B cell (primary cell): ENCODE data around the gene TNIP1. TPM values are rescaled to one million over a fixed set of nuclear protein-coding genes. Genes with fewer than 3 reads are reported as not detected.

Experiments used
- ATAC-seq: fragments of 200-7000 bp; cut with Tn5 transposase; one replicate; pipeline ENCODE4 v1.10.0; 2021; ENCODE audit warnings: low read depth, mild to moderate bottlenecking, moderate number of reproducible peaks, moderate library complexity
- CTCF ChIA-PET: fragments of 350-600 bp; sonication (Branson Sonifier 250); formaldehyde crosslinking; loops from one replicate; lab custom pipeline; 2021; ENCODE audit warnings: antibody characterized with exemption, inconsistent platforms; lab: Charles Lee
- POLR2A ChIA-PET: fragments of 350-600 bp; sonication (Branson Sonifier 250); formaldehyde crosslinking; loops from one replicate; lab custom pipeline; 2021; ENCODE audit warnings: antibody characterized with exemption; lab: Charles Lee
- DNase-seq: peaks from one replicate; pipeline ENCODE4 v3.0.0; 2013
- H2AFZ ChIP-seq: 2 replicates; pipeline ENCODE4 v1.6.1; 2012; ENCODE audit warnings: mild to moderate bottlenecking, low read depth, low read length; ENCODE audit not compliant: insufficient read depth, poor library complexity, severe bottlenecking
- H3K27ac ChIP-seq, 2 donors: 1 replicate in 1 of 2; 2 replicates in 1 of 2; pipeline ENCODE4 v1.5.1; 2012 to 2013; ENCODE audit warnings: low read length in 2 of 2, mild to moderate bottlenecking in 2 of 2, moderate library complexity in 1 of 2
- H3K27me3 ChIP-seq, 4 experiments: fragments of 200-600 bp in 1 of 4; sonication (generic) in 1 of 4; replicated peaks in 1 of 4; 1 replicate in 2 of 4; 2 replicates in 2 of 4; pipeline versions ENCODE4 v1.6.1 to v1.7.0; 2013 to 2016; ENCODE audit warnings: low read length in 3 of 4, mild to moderate bottlenecking in 2 of 4, mixed read lengths in 1 of 4, moderate library complexity in 1 of 4; ENCODE audit not compliant: insufficient read depth in 4 of 4, control insufficient read depth in 3 of 4; ENCODE audit errors: control extremely low read depth in 1 of 4
- H3K36me3 ChIP-seq, 2 experiments: replicated peaks in 1 of 2; 1 replicate in 1 of 2; 2 replicates in 1 of 2; pipeline versions ENCODE4 v1.6.1 to v1.7.1; 2013; ENCODE audit warnings: low read length in 1 of 2; ENCODE audit not compliant: insufficient read depth in 2 of 2, control insufficient read depth in 1 of 2; ENCODE audit errors: control extremely low read depth in 1 of 2, extremely low read depth in 1 of 2
- H3K4me1 ChIP-seq, 2 donors: fragments of 200-600 bp in 1 of 2; sonication (generic) in 1 of 2; 1 replicate in 1 of 2; 2 replicates in 1 of 2; pipeline versions ENCODE4 v1.5.1 to v1.6.1; 2013 to 2017; ENCODE audit warnings: low read length in 2 of 2; ENCODE audit not compliant: control insufficient read depth in 2 of 2, insufficient read depth in 2 of 2
- H3K4me2 ChIP-seq: replicated peaks from 2 replicates; pipeline ENCODE3; 2012; ENCODE audit warnings: mild to moderate bottlenecking, low read depth, low read length; ENCODE audit not compliant: poor library complexity, severe bottlenecking
- H3K4me3 ChIP-seq, 5 experiments: fragments of 200-600 bp in 1 of 5; sonication (generic) in 1 of 5; 1 replicate in 3 of 5; 2 replicates in 2 of 5; pipeline versions ENCODE4 v1.5.1 to v1.7.0; 2011 to 2016; ENCODE audit warnings: low read length in 4 of 5, mild to moderate bottlenecking in 4 of 5, low read depth in 2 of 5, control low read depth in 1 of 5, moderate library complexity in 1 of 5; ENCODE audit not compliant: insufficient read depth in 1 of 5; ENCODE audit errors: control extremely low read depth in 1 of 5, extremely low read depth in 1 of 5
- H3K79me2 ChIP-seq: fragments of 200-600 bp; sonication (generic); one replicate; pipeline ENCODE4 v1.6.0; 2016; ENCODE audit warnings: low read length; ENCODE audit not compliant: control insufficient read depth, insufficient read depth
- H3K9ac ChIP-seq: fragments of 200-600 bp; sonication (generic); 2 replicates; pipeline ENCODE4 v1.6.1; 2017; ENCODE audit warnings: mild to moderate bottlenecking, low read length, moderate library complexity
- H3K9me3 ChIP-seq, 3 donors: one replicate each; pipeline versions ENCODE4 v1.6.1 to v1.7.1; 2013; ENCODE audit warnings: low read length in 2 of 3; ENCODE audit not compliant: control insufficient read depth in 2 of 3, insufficient read depth in 1 of 3; ENCODE audit errors: control extremely low read depth in 1 of 3
- H4K20me1 ChIP-seq: 2 replicates; pipeline ENCODE4 v1.6.0; 2012; ENCODE audit warnings: mild to moderate bottlenecking, low read length; ENCODE audit not compliant: insufficient read depth, control insufficient read depth, poor library complexity, severe bottlenecking
- H3K27ac Mint-ChIP-seq: one replicate; pipeline ENCODE4 v1.8.0; 2021; ENCODE audit warnings: mixed read lengths
- H3K27me3 Mint-ChIP-seq: one replicate; pipeline ENCODE4 v1.8.0; 2021; ENCODE audit warnings: mixed read lengths
- H3K4me1 Mint-ChIP-seq: one replicate; pipeline ENCODE4 v1.8.0; 2021; ENCODE audit warnings: mixed read lengths
- H3K4me3 Mint-ChIP-seq: one replicate; pipeline ENCODE4 v1.8.0; 2021; ENCODE audit warnings: mixed read lengths
- H3K9me3 Mint-ChIP-seq: one replicate; pipeline ENCODE4 v1.8.0; 2022; ENCODE audit warnings: mixed read lengths; ENCODE audit not compliant: insufficient read depth
- EZH2 ChIP-seq: IDR thresholded peaks from 2 replicates; pipeline ENCODE4 v1.6.1; 2012; ENCODE audit warnings: borderline replicate concordance, low read depth, mild to moderate bottlenecking, moderate library complexity, low read length; ENCODE audit not compliant: insufficient read depth, poor library complexity, severe bottlenecking
- WGBS: methylation state at CpG from one replicate; pipeline ENCODE4 v1.1.5; 2013; ENCODE audit warnings: missing lambda C conversion rate; ENCODE audit not compliant: insufficient coverage; 5-methylcytosine and 5-hydroxymethylcytosine counted together
- intact Hi-C: fragments of 100-400 bp; cut with micrococcal nuclease; formaldehyde crosslinking; loops from one replicate; pipeline ENCODE4 v1.10.0; 2022
- polyA plus RNA-seq: library from polyadenylated mRNA; depleted of rRNA; stranded (reverse); fragments of >200 nt; gene quantifications from 2 replicates; pipeline ENCODE4 v1.2.3, GENCODE V29; 2012
- total RNA-seq, 2 donors: library from RNA; stranded (reverse); fragments of 120-200 nt in 1 of 2; gene quantifications; 1 replicate in 1 of 2; 2 replicates in 1 of 2; pipeline versions ENCODE4 v1.2.3 to v1.2.4, GENCODE V29; 2013 to 2022
- TF ChIP-seq, protein P1 (sequence below): fragments of 200-600 bp; IDR thresholded peaks from one replicate; pipeline ENCODE4 v1.8.0; 2022; ENCODE audit warnings: antibody characterized with exemption, mild to moderate bottlenecking

The TNIP1 gene
- total and polyA plus RNA-seq, 2 donors (not counting 1 experiment from before 2014, with no cell fraction given) = 108 to 294 TPM

DNA sequence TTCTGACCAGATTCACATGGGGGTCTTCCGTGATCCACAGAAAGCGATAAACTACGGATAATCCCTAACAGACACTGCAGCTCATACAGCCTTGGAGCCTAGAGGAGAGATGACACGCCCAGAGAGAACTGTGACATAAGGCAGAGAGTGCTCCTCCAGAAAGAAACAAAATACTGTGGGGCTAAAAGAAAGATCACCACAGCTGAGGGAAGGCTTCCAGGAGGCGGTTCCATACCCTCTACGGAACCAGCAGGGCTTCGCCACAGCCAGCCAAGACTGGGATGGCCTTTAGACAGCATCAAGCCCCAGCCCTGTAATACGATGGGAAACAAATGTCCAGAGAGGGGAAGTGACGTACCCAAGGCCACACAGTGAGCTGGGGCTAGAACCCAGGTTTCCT, 41.2 kb downstream of the TNIP1 start:
- intact Hi-C loops = no loop called here
- 93% methylated on average over 5 of the region's 9 CpGs for WGBS
- Mint-ChIP-seq H3K27me3 (no peaks in the 10 kb centered on the region), H3K27ac (no peak overlapping the region), H3K4me1 (no peaks in the 10 kb centered on the region), H3K9me3 (no peaks in the 10 kb centered on the region), H3K4me3 (no peak overlapping the region)
- no peak overlapping the region for H3K4me3 ChIP-seq
- no peak overlapping the region for H3K27ac ChIP-seq
- CTCF ChIA-PET = interaction anchor here (0.8 to 1.4 kb wide), 4 partner anchors 9 to 87 kb away, joined by 3 to 7 read pairs (median 4); no protein-coding TSS in a partner anchor
- H3K4me1 ChIP-seq = no peaks in the 10 kb centered on the region
- H3K79me2 ChIP-seq = no peaks in the 10 kb centered on the region
- no peak for DNase-seq
- H2AFZ ChIP-seq = no peak overlapping the region
- no peak overlapping the region for H3K4me2 ChIP-seq
- H3K27me3 ChIP-seq = no peaks in the 10 kb centered on the region
- peaks cover 79% of the 10 kb centered on the region for H4K20me1 ChIP-seq
- POLR2A ChIA-PET = no interaction called here
- TF ChIP-seq, protein P1, sequence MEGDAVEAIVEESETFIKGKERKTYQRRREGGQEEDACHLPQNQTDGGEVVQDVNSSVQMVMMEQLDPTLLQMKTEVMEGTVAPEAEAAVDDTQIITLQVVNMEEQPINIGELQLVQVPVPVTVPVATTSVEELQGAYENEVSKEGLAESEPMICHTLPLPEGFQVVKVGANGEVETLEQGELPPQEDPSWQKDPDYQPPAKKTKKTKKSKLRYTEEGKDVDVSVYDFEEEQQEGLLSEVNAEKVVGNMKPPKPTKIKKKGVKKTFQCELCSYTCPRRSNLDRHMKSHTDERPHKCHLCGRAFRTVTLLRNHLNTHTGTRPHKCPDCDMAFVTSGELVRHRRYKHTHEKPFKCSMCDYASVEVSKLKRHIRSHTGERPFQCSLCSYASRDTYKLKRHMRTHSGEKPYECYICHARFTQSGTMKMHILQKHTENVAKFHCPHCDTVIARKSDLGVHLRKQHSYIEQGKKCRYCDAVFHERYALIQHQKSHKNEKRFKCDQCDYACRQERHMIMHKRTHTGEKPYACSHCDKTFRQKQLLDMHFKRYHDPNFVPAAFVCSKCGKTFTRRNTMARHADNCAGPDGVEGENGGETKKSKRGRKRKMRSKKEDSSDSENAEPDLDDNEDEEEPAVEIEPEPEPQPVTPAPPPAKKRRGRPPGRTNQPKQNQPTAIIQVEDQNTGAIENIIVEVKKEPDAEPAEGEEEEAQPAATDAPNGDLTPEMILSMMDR = no peak
- TF ChIP-seq EZH2 = no peak
- H3K36me3 ChIP-seq = peaks cover under 1 to 98% of the 10 kb centered on the region in 2 experiments
- no peak for ATAC-seq
- H3K9me3 ChIP-seq = no peaks in the 10 kb centered on the region
- H3K9ac ChIP-seq = no peak overlapping the region

DNA sequence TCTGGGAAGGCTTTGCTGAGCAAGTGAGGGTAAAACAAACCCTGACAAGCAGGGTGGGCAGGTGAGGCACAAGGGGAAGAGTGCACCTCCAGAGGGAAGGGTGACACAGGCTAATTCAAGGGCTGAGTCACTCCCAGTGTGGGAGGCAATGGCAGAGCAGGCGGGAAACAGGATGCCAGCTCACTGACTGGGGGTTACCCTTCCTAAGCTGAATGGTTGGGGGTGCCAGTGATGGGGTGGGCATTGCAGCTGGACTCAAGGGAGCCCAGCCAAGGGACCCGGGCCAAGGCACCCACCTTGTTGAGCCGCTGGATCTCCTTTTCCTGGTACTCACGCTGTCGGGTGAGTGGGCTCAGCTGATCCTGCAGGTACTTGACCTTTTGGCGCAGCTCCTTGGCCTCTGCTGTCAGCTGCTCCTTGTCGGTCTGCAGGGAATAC, 42.0 kb downstream of the TNIP1 start:
- Mint-ChIP-seq H3K27ac (no peak overlapping the region), H3K27me3 (no peaks in the 10 kb centered on the region), H3K4me1 (no peaks in the 10 kb centered on the region), H3K9me3 (no peaks in the 10 kb centered on the region), H3K4me3 (no peak overlapping the region)
- Histone ChIP-seq H2AFZ (no peak overlapping the region), H3K27ac (no peak overlapping the region), H4K20me1 (peaks cover 82% of the 10 kb centered on the region), H3K36me3 (peaks cover 3 to 99% of the 10 kb centered on the region in 2 experiments), H3K79me2 (no peaks in the 10 kb centered on the region), H3K4me1 (no peaks in the 10 kb centered on the region), H3K9ac (no peak overlapping the region), H3K27me3 (no peaks in the 10 kb centered on the region), H3K4me3 (no peak overlapping the region), H3K4me2 (no peak overlapping the region), H3K9me3 (no peaks in the 10 kb centered on the region)
- ChIA-PET POLR2A (no interaction called here), CTCF (interaction anchor here (0.9 to 1.4 kb wide), 3 partner anchors 9 to 87 kb away, joined by 3 to 7 read pairs (median 4); no protein-coding TSS in a partner anchor)
- 94% methylated on average over 7 of the region's 7 CpGs for WGBS
- no peak for DNase-seq
- TF ChIP-seq EZH2 = no peak
- TF ChIP-seq, protein P1 = no peak
- intact Hi-C loops = no loop called here
- ATAC-seq = no peak
